NCI-H2196 treated with DMSO at 0.1 percent for 48 hours (cell line): ENCODE results near the gene LUC7L.
"Not testable (repeated sequence)": the region's sequence is repeated elsewhere in the genome, so short reads cannot be mapped to it uniquely, and the experiment has no call there.

Experiments used
- DNase-seq: peaks from one replicate; lab custom pipeline; 2025; ENCODE audit not compliant: unreplicated experiment; lab: John Stamatoyannopoulos, UW

The LUC7L gene

GRCh38 chr16:180681-181564, 48.3 kb downstream of the LUC7L start:
- peak; percentile 58 for DNase-seq

GRCh38 chr16:180101-180675, 49.1 kb downstream of the LUC7L start, which contains the start of gene HBQ1:
Gene HBQ1 (plus strand): TSS chr16:180459. CDS start chr16:180487, 28 bp downstream.
- no peak for DNase-seq

- no peak for DNase-seq
These were observed 49.8 kb downstream of the LUC7L start for GRCh38 chr16:179211-180092.

GRCh38 chr16:178668-179015, 50.6 kb downstream of the LUC7L start:
- DNase-seq: no peak

- no peak for DNase-seq
These were observed 51.1 kb downstream of the LUC7L start for GRCh38 chr16:177981-178667.

GRCh38 chr16:177394-177822, 51.8 kb downstream of the LUC7L start:
- peak; percentile 100 for DNase-seq

GRCh38 chr16:176477-177382, 52.5 kb downstream of the LUC7L start, which contains the start of gene HBA1:
Gene HBA1 (plus strand): TSS chr16:176680. CDS start chr16:176717, 37 bp downstream.
- DNase-seq: not testable (repeated sequence)

GRCh38 chr16:176006-176405, 53.2 kb downstream of the LUC7L start:
- DNase-seq: not testable (repeated sequence)

- DNase-seq: no peak
These were observed 54.0 kb downstream of the LUC7L start for GRCh38 chr16:175011-175949.

- DNase-seq: not testable (repeated sequence)
These were observed 55.1 kb downstream of the LUC7L start for GRCh38 chr16:173928-174769.

GRCh38 chr16:173211-173854, 55.9 kb downstream of the LUC7L start:
- DNase-seq: not testable (repeated sequence)

GRCh38 chr16:172374-172941, 56.8 kb downstream of the LUC7L start, which contains the start of gene HBA2:
Gene HBA2 (plus strand): TSS chr16:172876. CDS start chr16:172913, 37 bp downstream.
- DNase-seq: not testable (repeated sequence)

GRCh38 chr16:170788-171187, 58.5 kb downstream of the LUC7L start:
- no peak for DNase-seq

- DNase-seq: not testable (repeated sequence)
These were observed 59.2 kb downstream of the LUC7L start for GRCh38 chr16:170088-170507.

- DNase-seq: no peak
These were observed 60.2 kb downstream of the LUC7L start for GRCh38 chr16:169014-169413.

- DNase-seq: no peak
These were observed 60.8 kb downstream of the LUC7L start for GRCh38 chr16:168424-168823.
